HepG2 (cell line): ENCODE data around the gene NOTUM. TPM values are rescaled to one million over a fixed set of nuclear protein-coding genes. Genes with fewer than 3 reads are reported as not detected.

Experiments used
- ATAD3A ChIP-seq: sonication (generic); formaldehyde crosslinking; IDR thresholded peaks from 2 replicates; pipeline ENCODE4 v1.4.0; 2020; ENCODE audit warnings: missing genetic modification reagents
- CBFB ChIP-seq: sonication (generic); formaldehyde crosslinking; IDR thresholded peaks from 2 replicates; pipeline ENCODE4 v1.4.0; 2020; ENCODE audit warnings: missing genetic modification reagents
- CC2D1A ChIP-seq: sonication (generic); formaldehyde crosslinking; IDR thresholded peaks from 2 replicates; pipeline ENCODE4 v1.8.1; 2023; ENCODE audit warnings: mild to moderate bottlenecking, missing genetic modification reagents
- CTCF ChIP-seq: sonication (generic); formaldehyde crosslinking; IDR thresholded peaks from 2 replicates; pipeline ENCODE4 v1.5.0; 2020; ENCODE audit warnings: mild to moderate bottlenecking, missing genetic modification reagents, moderate library complexity
- EP300 ChIP-seq, 3 experiments: sonication (generic) in 1 of 3; formaldehyde crosslinking in 1 of 3; IDR thresholded peaks; 2 replicates each; pipeline versions ENCODE4 v1.5.1 to v1.6.1; 2011 to 2020; ENCODE audit warnings: low read depth in 2 of 3, low read length in 2 of 3, borderline replicate concordance in 1 of 3, improper control_type of control experiment in 1 of 3, mild to moderate bottlenecking in 1 of 3, missing genetic modification reagents in 1 of 3, moderate library complexity in 1 of 3
- FOXP4 ChIP-seq: sonication (generic); formaldehyde crosslinking; IDR thresholded peaks from 2 replicates; pipeline ENCODE4 v1.4.0; 2020; ENCODE audit warnings: missing genetic modification reagents
- HES4 ChIP-seq: sonication (generic); formaldehyde crosslinking; IDR thresholded peaks from 2 replicates; pipeline ENCODE4 v1.9.0; 2021; ENCODE audit warnings: mild to moderate bottlenecking, missing genetic modification reagents, borderline replicate concordance
- JUND ChIP-seq: sonication (generic); formaldehyde crosslinking; IDR thresholded peaks from 2 replicates; pipeline ENCODE4 v1.8.0; 2022; ENCODE audit warnings: mild to moderate bottlenecking, missing genetic modification reagents
- MED8 ChIP-seq: sonication (generic); formaldehyde crosslinking; IDR thresholded peaks from 2 replicates; pipeline ENCODE4 v1.8.1; 2023; ENCODE audit warnings: mild to moderate bottlenecking, missing genetic modification reagents; ENCODE audit not compliant: insufficient replicate concordance
- REPIN1 ChIP-seq: sonication (generic); formaldehyde crosslinking; IDR thresholded peaks from 2 replicates; pipeline ENCODE4 v1.8.0; 2022; ENCODE audit warnings: missing genetic modification reagents, low read depth, mild to moderate bottlenecking, borderline replicate concordance
- RORA ChIP-seq: sonication (generic); formaldehyde crosslinking; IDR thresholded peaks from 2 replicates; pipeline ENCODE4 v1.5.0; 2020; ENCODE audit warnings: mild to moderate bottlenecking, missing genetic modification reagents, moderate library complexity
- SNAPC2 ChIP-seq: sonication (generic); formaldehyde crosslinking; IDR thresholded peaks from 2 replicates; pipeline ENCODE4 v1.8.1; 2022; ENCODE audit warnings: mild to moderate bottlenecking, missing genetic modification reagents
- SP140L ChIP-seq: sonication (generic); formaldehyde crosslinking; IDR thresholded peaks from 2 replicates; pipeline ENCODE4 v1.4.0; 2020; ENCODE audit warnings: missing genetic modification reagents, borderline replicate concordance
- SRY ChIP-seq: sonication (generic); formaldehyde crosslinking; IDR thresholded peaks from 2 replicates; pipeline ENCODE4 v1.8.0; 2022; ENCODE audit warnings: mild to moderate bottlenecking, missing genetic modification reagents
- TBX2 ChIP-seq: sonication (generic); formaldehyde crosslinking; IDR thresholded peaks from 2 replicates; pipeline ENCODE4 v1.5.0; 2020; ENCODE audit warnings: missing genetic modification reagents, mild to moderate bottlenecking, borderline replicate concordance
- TCF12 ChIP-seq, 2 experiments: fragments of 450-650 bp in 1 of 2; sonication (generic) in 1 of 2; formaldehyde crosslinking in 1 of 2; IDR thresholded peaks; 2 replicates each; pipeline versions ENCODE4 v1.6.1 to v1.8.0; 2017 to 2022; ENCODE audit warnings: antibody characterized with exemption in 1 of 2, mild to moderate bottlenecking in 1 of 2, missing genetic modification reagents in 1 of 2, moderate library complexity in 1 of 2
- THYN1 ChIP-seq: sonication (generic); formaldehyde crosslinking; IDR thresholded peaks from 2 replicates; pipeline ENCODE4 v1.8.1; 2023; ENCODE audit warnings: low read depth, mild to moderate bottlenecking, moderate library complexity, missing genetic modification reagents, borderline replicate concordance
- XBP1 ChIP-seq: sonication (generic); formaldehyde crosslinking; IDR thresholded peaks from 2 replicates; pipeline ENCODE4 v1.5.0; 2020; ENCODE audit warnings: missing genetic modification reagents
- ZBTB7B ChIP-seq: sonication (generic); formaldehyde crosslinking; IDR thresholded peaks from 2 replicates; pipeline ENCODE4 v1.4.0; 2020; ENCODE audit warnings: missing genetic modification reagents
- ZNF251 ChIP-seq: sonication (generic); formaldehyde crosslinking; IDR thresholded peaks from 2 replicates; pipeline ENCODE4 v1.9.0; 2021; ENCODE audit warnings: mild to moderate bottlenecking, missing genetic modification reagents
- ZNF335 ChIP-seq: sonication (generic); formaldehyde crosslinking; IDR thresholded peaks from 2 replicates; pipeline ENCODE4 v1.4.0; 2020; ENCODE audit warnings: missing genetic modification reagents
- ZNF430 ChIP-seq: sonication (generic); formaldehyde crosslinking; IDR thresholded peaks from 2 replicates; pipeline ENCODE4 v1.9.0; 2021; ENCODE audit warnings: mild to moderate bottlenecking, missing genetic modification reagents
- ZNF451 ChIP-seq: sonication (generic); formaldehyde crosslinking; IDR thresholded peaks from 2 replicates; pipeline ENCODE4 v1.5.0; 2020; ENCODE audit warnings: mild to moderate bottlenecking, missing genetic modification reagents
- ZNF772 ChIP-seq: sonication (generic); formaldehyde crosslinking; IDR thresholded peaks from 2 replicates; pipeline ENCODE4 v1.5.0; 2020; ENCODE audit warnings: mild to moderate bottlenecking, missing genetic modification reagents
- ZNF776 ChIP-seq: sonication (generic); formaldehyde crosslinking; IDR thresholded peaks from 2 replicates; pipeline ENCODE4 v1.4.0; 2020; ENCODE audit warnings: mild to moderate bottlenecking, missing genetic modification reagents
- ZSCAN12 ChIP-seq: sonication (generic); formaldehyde crosslinking; IDR thresholded peaks from 2 replicates; pipeline ENCODE4 v1.9.0; 2021; ENCODE audit warnings: mild to moderate bottlenecking, missing genetic modification reagents
- polyA plus RNA-seq, 8 experiments: library from polyadenylated mRNA; depleted of rRNA in 3 of 8; stranded (reverse) in 7 of 8; unstranded in 1 of 8; fragments of >200 nt; fragmentation: Illumina TruSeq in 4 of 8; extraction: Trizol in 4 of 8; gene quantifications; 2 replicates each; pipeline versions ENCODE4 v1.2.1 to v1.2.3, GENCODE V29; 2011 to 2016; ENCODE audit warnings: low read depth in 4 of 8, missing spikeins in 1 of 8, mixed read lengths in 1 of 8; ENCODE audit not compliant: insufficient read depth in 1 of 8
- total RNA-seq, 5 experiments: library from RNA; depleted of rRNA; stranded (reverse); fragments of >200 nt; fragmentation: Illumina TruSeq; extraction: Trizol; gene quantifications; 2 replicates each; pipeline ENCODE4 v1.2.3, GENCODE V29; 2016; ENCODE audit warnings: low read depth in 1 of 5

NOTUM gene
- total and polyA plus RNA-seq, 2 of the 13 experiments (the other 11 are each of a cell fraction or from before 2014, with no cell fraction given) = 150 to 160 TPM

GRCh38 chr17:81967533-81968395, 6.8 kb upstream of the NOTUM start (continued):
- TF ChIP-seq SNAPC2 = peak; percentile 12; the same call in 1 of the 2 replicates
- peak; percentile 95 for TF ChIP-seq FOXP4
- TF ChIP-seq ZNF451 = peak; percentile 93; the same call in 1 of the 2 replicates
- no peak for TF ChIP-seq TCF12 (IDR thresholded peaks at IDR 0.05)
- peak; percentile 92; the same call in 1 of the 2 replicates for TF ChIP-seq TCF12 (CRISPR knock-in tag; IDR thresholded peaks at IDR 0.05)
- TF ChIP-seq ZSCAN12 = peak; percentile 86; the same call in 1 of the 2 replicates
- peak; percentile 98 for TF ChIP-seq TBX2 (CRISPR knock-in tag)
- TF ChIP-seq CBFB = peak; percentile 46; the same call in 1 of the 2 replicates
- TF ChIP-seq CC2D1A = no peak
- peak; percentile 94; the same call in 1 of the 2 replicates for TF ChIP-seq ZNF776 (CRISPR knock-in tag)
- TF ChIP-seq THYN1 = no peak
- TF ChIP-seq JUND = peak; percentile 43; the same call in 1 of the 2 replicates
- TF ChIP-seq ZNF251 (CRISPR knock-in tag) = no peak; the same call in 1 of the 2 replicates
- TF ChIP-seq EP300 (IDR thresholded peaks at IDR 0.05; ENCODE audit: low read depth in 2 of 2, low read length in 2 of 2) = peak in 1 of 2 experiments; percentile 90; a peak in 3 of 4 replicates
- TF ChIP-seq EP300 (CRISPR knock-in tag; IDR thresholded peaks at IDR 0.05; ENCODE audit: borderline replicate concordance) = peak; percentile 90
- peak; percentile 84; the same call in 1 of the 2 replicates for TF ChIP-seq ZBTB7B
- TF ChIP-seq RORA (CRISPR knock-in tag) = no peak
- TF ChIP-seq REPIN1 = no peak; the same call in 1 of the 2 replicates
- TF ChIP-seq HES4 (CRISPR knock-in tag) = peak; percentile 6; the same call in 1 of the 2 replicates
- peak; percentile 99 for TF ChIP-seq ZNF772
- TF ChIP-seq ZNF430 (CRISPR knock-in tag) = peak; percentile 99; the same call in 1 of the 2 replicates
- no peak for TF ChIP-seq SP140L (CRISPR knock-in tag)
- TF ChIP-seq SRY (CRISPR knock-in tag) = no peak
- no peak for TF ChIP-seq ATAD3A (CRISPR knock-in tag)
- no peak for TF ChIP-seq XBP1 (CRISPR knock-in tag)
- peak; percentile 49 for TF ChIP-seq CTCF (CRISPR knock-in tag)
- TF ChIP-seq MED8 (CRISPR knock-in tag) = peak; percentile 98
- TF ChIP-seq ZNF335 = peak; percentile 24
